ENCODE data around the gene PDPK1. TPM values are rescaled to one million over a fixed set of nuclear protein-coding genes. Genes with fewer than 3 reads are reported as not detected.

The PDPK1 gene
- polyA plus RNA-seq, 1 experiment, result 32.4 TPM

DNA sequence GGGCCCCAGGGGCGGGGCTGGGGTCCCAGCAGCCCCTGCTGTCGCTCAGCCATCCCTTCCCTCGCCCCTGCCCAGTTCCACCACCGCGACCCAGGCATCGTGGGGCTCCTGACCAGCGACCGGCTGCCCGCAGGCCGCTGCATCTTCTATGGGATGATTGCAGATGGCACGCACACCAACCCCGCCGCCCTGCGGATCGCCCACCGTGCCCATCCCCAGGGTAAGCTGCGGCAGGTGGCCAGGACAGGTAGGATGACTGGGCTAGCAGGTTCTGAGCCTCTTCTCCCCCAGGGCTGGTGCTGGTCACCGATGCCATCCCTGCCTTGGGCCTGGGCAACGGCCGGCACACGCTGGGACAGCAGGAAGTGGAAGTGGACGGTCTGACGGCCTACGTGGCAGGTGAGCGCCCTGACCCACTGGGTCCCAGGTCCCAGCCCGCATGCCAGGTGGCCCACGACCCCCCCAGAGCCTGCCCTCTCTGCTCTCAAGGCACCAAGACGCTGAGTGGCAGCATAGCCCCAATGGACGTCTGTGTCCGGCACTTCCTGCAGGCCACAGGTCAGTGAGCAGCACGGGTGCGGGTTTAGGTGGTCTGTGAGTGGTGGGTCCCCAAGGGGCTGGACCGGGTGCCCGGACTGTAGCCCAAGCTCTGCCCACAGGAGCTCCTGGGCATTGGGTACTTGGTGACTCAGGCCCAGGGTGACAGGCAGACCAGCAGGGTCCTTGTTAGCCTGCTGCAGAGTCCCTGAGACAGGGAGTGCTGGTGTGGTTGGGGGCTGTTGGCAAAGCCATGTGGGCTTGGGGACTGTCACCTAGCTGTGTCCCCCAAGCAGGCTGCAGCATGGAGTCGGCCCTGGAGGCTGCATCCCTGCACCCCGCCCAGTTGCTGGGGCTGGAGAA is 9.4 kb upstream of the PDPK1 start:
- Histone ChIP-seq H3K4me3 (ENCODE audit: low read depth, low read length) (no peak overlapping the region), H3K27me3 (ENCODE audit: control insufficient read depth, insufficient read depth, low read length) (no peaks in the 10 kb centered on the region), H3K9me3 (ENCODE audit: control insufficient read depth, insufficient read depth, low read length) (no peaks in the 10 kb centered on the region; the same call in 1 of the 2 replicates), H3K27ac (ENCODE audit: low read depth, low read length) (no peak overlapping the region)
- TF ChIP-seq CTCF (IDR thresholded peaks at IDR 0.05; ENCODE audit: low read depth, low read length), result no peak
- POLR2A ChIA-PET, result interaction anchor here (1.5 kb wide), 1 partner anchor 8 kb away, joined by 4 read pairs; the partner anchor contains the start of gene AMDHD2
- CTCF ChIA-PET, result no interaction called here
- DNase-seq (ENCODE audit: low read depth, low spot score), result no peak

DNA sequence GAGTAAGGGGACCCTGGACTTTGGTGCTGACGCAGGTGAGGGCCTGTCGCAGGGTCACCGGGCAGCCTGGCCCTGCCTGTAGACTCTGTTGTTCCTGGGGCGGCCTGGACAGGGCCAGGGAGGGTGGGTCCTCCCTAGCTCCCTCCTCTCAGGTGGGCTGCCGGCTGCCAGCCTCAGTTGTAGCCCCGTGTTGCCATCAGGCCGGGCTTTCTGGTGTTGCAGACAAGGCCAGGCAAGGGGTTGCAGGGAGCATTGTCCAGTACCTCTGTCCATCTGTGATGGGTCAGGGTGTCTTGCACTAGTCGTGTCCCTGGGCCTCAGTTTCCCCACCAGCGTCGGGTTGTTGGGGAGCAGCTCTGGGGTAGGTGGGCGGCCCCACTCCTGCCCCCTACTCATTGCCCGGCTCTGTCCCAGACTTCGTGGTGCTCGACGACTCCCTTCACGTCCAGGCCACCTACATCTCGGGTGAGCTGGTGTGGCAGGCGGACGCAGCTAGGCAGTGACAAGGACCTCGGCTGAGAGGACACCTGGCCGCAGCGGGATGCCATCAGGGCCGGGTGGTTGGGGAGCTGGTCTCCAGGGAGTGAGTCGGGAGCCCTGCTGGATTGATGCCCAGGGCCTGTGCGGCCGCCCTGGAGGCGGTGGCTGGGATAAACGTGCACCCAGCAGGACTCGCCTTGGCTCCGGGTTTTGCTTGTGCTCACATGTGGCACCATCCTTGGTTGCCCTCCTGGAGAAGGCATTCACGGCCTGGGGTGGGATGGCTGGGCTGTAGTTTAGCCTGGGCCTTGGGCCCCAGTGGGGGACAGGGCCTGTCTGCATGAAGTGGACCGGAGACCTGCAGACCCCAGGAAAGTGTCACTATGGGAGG is 8.5 kb upstream of the PDPK1 start:
- Histone ChIP-seq H3K27me3 (ENCODE audit: control insufficient read depth, insufficient read depth, low read length) (no peaks in the 10 kb centered on the region), H3K9me3 (ENCODE audit: control insufficient read depth, insufficient read depth, low read length) (no peaks in the 10 kb centered on the region; the same call in 1 of the 2 replicates), H3K27ac (ENCODE audit: low read depth, low read length) (no peak overlapping the region), H3K4me3 (ENCODE audit: low read depth, low read length) (no peak overlapping the region)
- DNase-seq (ENCODE audit: low read depth, low spot score), result no peak
- TF ChIP-seq CTCF (IDR thresholded peaks at IDR 0.05; ENCODE audit: low read depth, low read length), result 0 out of 2 replicates have a peak, but pooled peaks have one; percentile 10
- ChIA-PET POLR2A (interaction anchor here (1.5 kb wide), 1 partner anchor 9 kb away, joined by 4 read pairs; the partner anchor contains the start of gene AMDHD2), CTCF (no interaction called here)

- CTCF ChIA-PET, result no interaction called here
- no peaks in the 10 kb centered on the region; the same call in 1 of the 2 replicates for H3K9me3 ChIP-seq (ENCODE audit: control insufficient read depth, insufficient read depth, low read length)
- H3K27ac ChIP-seq (ENCODE audit: low read depth, low read length), result peak overlapping the region; percentile 39
Measured at GRCh38 chr16:2529961-2530628, 7.7 kb upstream of the PDPK1 start.

GRCh38 chr16:2530629-2531318 is 7.0 kb upstream of the PDPK1 start:
- no peak for TF ChIP-seq CTCF (IDR thresholded peaks at IDR 0.05; ENCODE audit: low read depth, low read length)
- CTCF ChIA-PET, result no interaction called here
- POLR2A ChIA-PET, result interaction anchor here (0.6 to 3.0 kb wide), 3 partner anchors 10 to 340 kb away, joined by 3 to 22 read pairs (median 3); partner anchors contain the start of gene AMDHD2
- Histone ChIP-seq H3K4me3 (ENCODE audit: low read depth, low read length) (no peak overlapping the region), H3K27me3 (ENCODE audit: control insufficient read depth, insufficient read depth, low read length) (no peaks in the 10 kb centered on the region), H3K9me3 (ENCODE audit: control insufficient read depth, insufficient read depth, low read length) (peaks cover 1% of the 10 kb centered on the region; the same call in 1 of the 2 replicates), H3K27ac (ENCODE audit: low read depth, low read length) (peak overlapping the region; percentile 68)
- no peak for DNase-seq (ENCODE audit: low read depth, low spot score)

More at GRCh38 chr16:2529961-2530628, 7.7 kb upstream of the PDPK1 start:
- no peak for DNase-seq (ENCODE audit: low read depth, low spot score)
- Histone ChIP-seq H3K4me3 (ENCODE audit: low read depth, low read length) (no peak overlapping the region), H3K27me3 (ENCODE audit: control insufficient read depth, insufficient read depth, low read length) (no peaks in the 10 kb centered on the region)
- no peak for TF ChIP-seq CTCF (IDR thresholded peaks at IDR 0.05; ENCODE audit: low read depth, low read length)
- POLR2A ChIA-PET, result no interaction called here

All from AG04450 (cell line).